ENCODE results near the gene CCRL2. TPM values are rescaled to one million over a fixed set of nuclear protein-coding genes. Genes with fewer than 3 reads are reported as not detected.
A peak's percentile ranks its signal among the peaks of the same experiment; 100 is the strongest.

CCRL2 gene
- total and polyA plus RNA-seq, 8 donors: 3.4 to 37.1 (median 4.6) TPM

DNA sequence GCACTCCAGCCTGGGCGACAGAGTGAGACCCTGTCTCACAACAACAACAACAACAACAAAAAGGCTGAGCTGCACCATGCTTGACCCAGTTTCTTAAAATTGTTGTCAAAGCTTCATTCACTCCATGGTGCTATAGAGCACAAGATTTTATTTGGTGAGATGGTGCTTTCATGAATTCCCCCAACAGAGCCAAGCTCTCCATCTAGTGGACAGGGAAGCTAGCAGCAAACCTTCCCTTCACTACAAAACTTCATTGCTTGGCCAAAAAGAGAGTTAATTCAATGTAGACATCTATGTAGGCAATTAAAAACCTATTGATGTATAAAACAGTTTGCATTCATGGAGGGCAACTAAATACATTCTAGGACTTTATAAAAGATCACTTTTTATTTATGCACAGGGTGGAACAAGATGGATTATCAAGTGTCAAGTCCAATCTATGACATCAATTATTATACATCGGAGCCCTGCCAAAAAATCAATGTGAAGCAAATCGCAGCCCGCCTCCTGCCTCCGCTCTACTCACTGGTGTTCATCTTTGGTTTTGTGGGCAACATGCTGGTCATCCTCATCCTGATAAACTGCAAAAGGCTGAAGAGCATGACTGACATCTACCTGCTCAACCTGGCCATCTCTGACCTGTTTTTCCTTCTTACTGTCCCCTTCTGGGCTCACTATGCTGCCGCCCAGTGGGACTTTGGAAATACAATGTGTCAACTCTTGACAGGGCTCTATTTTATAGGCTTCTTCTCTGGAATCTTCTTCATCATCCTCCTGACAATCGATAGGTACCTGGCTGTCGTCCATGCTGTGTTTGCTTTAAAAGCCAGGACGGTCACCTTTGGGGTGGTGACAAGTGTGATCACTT is 34.3 kb upstream of the CCRL2 start:
- no peak overlapping the region for H3K27ac ChIP-seq
- intact Hi-C loops (cut with DNase I): loop anchor here in 1 of 2 donors (10.0 kb wide), 1 partner anchor 288 kb away; no protein-coding TSS in a partner anchor
- peak; percentile 45 to 49 for TF ChIP-seq CTCF (IDR thresholded peaks at IDR 0.05)
- H3K27me3 ChIP-seq: no peaks in the 10 kb centered on the region
- no peaks in the 10 kb centered on the region for H3K9me3 ChIP-seq
- peaks cover 0 to 52% of the 10 kb centered on the region in 2 donors for H3K4me1 ChIP-seq
- peak overlapping the region in 1 of 2 donors; percentile 24 for H3K4me3 ChIP-seq
- no peaks in the 10 kb centered on the region for H3K36me3 ChIP-seq
- ATAC-seq (peak; percentile 73), DNase-seq (peak in 1 of 4 donors; percentile 58)

DNA sequence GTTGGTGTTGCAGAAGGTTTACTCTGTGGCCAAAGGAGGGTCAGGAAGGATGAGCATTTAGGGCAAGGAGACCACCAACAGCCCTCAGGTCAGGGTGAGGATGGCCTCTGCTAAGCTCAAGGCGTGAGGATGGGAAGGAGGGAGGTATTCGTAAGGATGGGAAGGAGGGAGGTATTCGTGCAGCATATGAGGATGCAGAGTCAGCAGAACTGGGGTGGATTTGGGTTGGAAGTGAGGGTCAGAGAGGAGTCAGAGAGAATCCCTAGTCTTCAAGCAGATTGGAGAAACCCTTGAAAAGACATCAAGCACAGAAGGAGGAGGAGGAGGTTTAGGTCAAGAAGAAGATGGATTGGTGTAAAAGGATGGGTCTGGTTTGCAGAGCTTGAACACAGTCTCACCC is 32.3 kb upstream of the CCRL2 start:
- peaks cover 0 to 45% of the 10 kb centered on the region in 2 donors for H3K4me1 ChIP-seq
- no peak for TF ChIP-seq CTCF (IDR thresholded peaks at IDR 0.05)
- ATAC-seq (no peak), DNase-seq (no peak)
- no peaks in the 10 kb centered on the region for H3K27me3 ChIP-seq
- H3K27ac ChIP-seq: no peak overlapping the region
- H3K9me3 ChIP-seq: no peaks in the 10 kb centered on the region
- H3K36me3 ChIP-seq: no peaks in the 10 kb centered on the region
- no peak overlapping the region for H3K4me3 ChIP-seq
- intact Hi-C loops (cut with DNase I): loop anchor here in 1 of 2 donors (10.0 kb wide), 1 partner anchor 290 kb away; no protein-coding TSS in a partner anchor

GRCh38 chr3:46375218-46375617 is 31.8 kb upstream of the CCRL2 start:
- Histone ChIP-seq H3K4me3 (no peak overlapping the region), H3K27ac (no peak overlapping the region), H3K9me3 (no peaks in the 10 kb centered on the region), H3K4me1 (peaks cover 0 to 47% of the 10 kb centered on the region in 2 donors), H3K27me3 (no peaks in the 10 kb centered on the region), H3K36me3 (no peaks in the 10 kb centered on the region)
- ATAC-seq (no peak), DNase-seq (no peak)
- intact Hi-C loops (cut with DNase I): loop anchor here in 1 of 2 donors (10.0 kb wide), 1 partner anchor 290 kb away; no protein-coding TSS in a partner anchor
- no peak for TF ChIP-seq CTCF (IDR thresholded peaks at IDR 0.05)

DNA sequence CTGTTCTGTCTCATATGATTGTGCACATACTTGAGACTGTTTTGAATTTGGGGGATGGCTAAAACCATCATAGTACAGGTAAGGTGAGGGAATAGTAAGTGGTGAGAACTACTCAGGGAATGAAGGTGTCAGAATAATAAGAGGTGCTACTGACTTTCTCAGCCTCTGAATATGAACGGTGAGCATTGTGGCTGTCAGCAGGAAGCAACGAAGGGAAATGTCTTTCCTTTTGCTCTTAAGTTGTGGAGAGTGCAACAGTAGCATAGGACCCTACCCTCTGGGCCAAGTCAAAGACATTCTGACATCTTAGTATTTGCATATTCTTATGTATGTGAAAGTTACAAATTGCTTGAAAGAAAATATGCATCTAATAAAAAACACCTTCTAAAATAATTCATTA is 31.2 kb upstream of the CCRL2 start:
- Histone ChIP-seq H3K36me3 (no peaks in the 10 kb centered on the region), H3K27ac (no peak overlapping the region), H3K4me1 (peaks cover 5 to 48% of the 10 kb centered on the region in 2 donors), H3K4me3 (no peak overlapping the region), H3K27me3 (no peaks in the 10 kb centered on the region), H3K9me3 (no peaks in the 10 kb centered on the region)
- ATAC-seq (no peak), DNase-seq (no peak)
- TF ChIP-seq CTCF (IDR thresholded peaks at IDR 0.05): no peak
- intact Hi-C loops (cut with DNase I): loop anchor here in 1 of 2 donors (10.0 kb wide), 1 partner anchor 291 kb away; no protein-coding TSS in a partner anchor

- TF ChIP-seq CTCF (IDR thresholded peaks at IDR 0.05): peak; percentile 68 to 71
- no peak overlapping the region for H3K27ac ChIP-seq
- peak in 3 of 4 donors; percentile 75 to 93 (median 77) for DNase-seq
- H3K36me3 ChIP-seq: no peaks in the 10 kb centered on the region
- intact Hi-C loops (cut with DNase I): loop anchor here in 1 of 2 donors (10.0 kb wide), 1 partner anchor 294 kb away; no protein-coding TSS in a partner anchor
- no peaks in the 10 kb centered on the region for H3K27me3 ChIP-seq
- no peak overlapping the region for H3K4me3 ChIP-seq
- peaks cover 18 to 51% of the 10 kb centered on the region in 2 donors for H3K4me1 ChIP-seq
- ATAC-seq: peak; percentile 80
- no peaks in the 10 kb centered on the region for H3K9me3 ChIP-seq
Measured at GRCh38 chr3:46378426-46378942, 28.6 kb upstream of the CCRL2 start.
